Measurements from ENCODE around the gene PPP6R1.

DNA sequence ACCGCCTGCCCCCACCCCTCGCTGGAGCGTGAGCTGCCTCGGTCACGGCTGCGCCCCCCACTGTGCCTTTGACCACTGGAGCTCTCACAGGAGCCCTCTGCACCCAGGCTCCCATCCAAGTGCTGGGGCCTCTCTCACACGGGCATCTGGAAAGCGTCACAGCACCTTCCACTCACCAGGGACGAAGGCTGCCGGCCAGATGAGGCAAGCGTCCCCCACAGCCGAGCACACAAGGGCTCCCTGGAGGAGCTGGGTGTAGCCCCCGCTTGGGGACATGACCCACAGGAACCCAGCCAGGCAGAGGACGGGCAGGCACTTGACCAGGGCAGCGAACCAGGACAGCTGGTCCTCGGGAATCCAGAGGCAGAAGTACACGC is 30.8 kb downstream of the PPP6R1 start:
- TF ChIP-seq, protein P1, sequence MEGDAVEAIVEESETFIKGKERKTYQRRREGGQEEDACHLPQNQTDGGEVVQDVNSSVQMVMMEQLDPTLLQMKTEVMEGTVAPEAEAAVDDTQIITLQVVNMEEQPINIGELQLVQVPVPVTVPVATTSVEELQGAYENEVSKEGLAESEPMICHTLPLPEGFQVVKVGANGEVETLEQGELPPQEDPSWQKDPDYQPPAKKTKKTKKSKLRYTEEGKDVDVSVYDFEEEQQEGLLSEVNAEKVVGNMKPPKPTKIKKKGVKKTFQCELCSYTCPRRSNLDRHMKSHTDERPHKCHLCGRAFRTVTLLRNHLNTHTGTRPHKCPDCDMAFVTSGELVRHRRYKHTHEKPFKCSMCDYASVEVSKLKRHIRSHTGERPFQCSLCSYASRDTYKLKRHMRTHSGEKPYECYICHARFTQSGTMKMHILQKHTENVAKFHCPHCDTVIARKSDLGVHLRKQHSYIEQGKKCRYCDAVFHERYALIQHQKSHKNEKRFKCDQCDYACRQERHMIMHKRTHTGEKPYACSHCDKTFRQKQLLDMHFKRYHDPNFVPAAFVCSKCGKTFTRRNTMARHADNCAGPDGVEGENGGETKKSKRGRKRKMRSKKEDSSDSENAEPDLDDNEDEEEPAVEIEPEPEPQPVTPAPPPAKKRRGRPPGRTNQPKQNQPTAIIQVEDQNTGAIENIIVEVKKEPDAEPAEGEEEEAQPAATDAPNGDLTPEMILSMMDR (IDR thresholded peaks at IDR 0.05), result no peak
- TF ChIP-seq POLR2A (IDR thresholded peaks at IDR 0.05), result no peak

Measured in esophagus squamous epithelium (tissue), 4 donors.